Cardiac muscle cell (in vitro differentiated cells and primary cell): ENCODE results near the gene CERS4. TPM values are rescaled to one million over a fixed set of nuclear protein-coding genes. Genes with fewer than 3 reads are reported as not detected.
"Not testable (repeated sequence)": the region's sequence is repeated elsewhere in the genome, so short reads cannot be mapped to it uniquely, and the experiment has no call there.

Experiments
- DNase-seq, 2 donors: peaks; one replicate each; pipeline versions ENCODE4 v3.0.0 to v3.0.0-alpha.2; 2010 to 2017; ENCODE audit warnings: low read depth in 1 of 2, low spot score in 1 of 2
- H3K27ac ChIP-seq: fragments of 200-600 bp; sonication (generic); 2 replicates; pipeline ENCODE4 v1.5.1; 2016
- H3K27me3 ChIP-seq: fragments of 200-600 bp; sonication (generic); 2 replicates; pipeline ENCODE4 v1.6.0; 2016; ENCODE audit warnings: control low read depth
- H3K36me3 ChIP-seq: fragments of 200-600 bp; sonication (generic); 2 replicates; pipeline ENCODE4 v1.5.1; 2016; ENCODE audit warnings: control low read depth
- H3K4me1 ChIP-seq: fragments of 200-600 bp; sonication (generic); 2 replicates; pipeline ENCODE4 v1.8.1; 2017; ENCODE audit warnings: low read depth, mild to moderate bottlenecking, mixed run types
- H3K4me3 ChIP-seq: fragments of 200-600 bp; sonication (generic); 2 replicates; pipeline ENCODE4 v1.5.1; 2016; ENCODE audit warnings: mild to moderate bottlenecking
- H3K9me3 ChIP-seq: fragments of 200-600 bp; sonication (generic); 2 replicates; pipeline ENCODE4 v1.5.1; 2017; ENCODE audit warnings: low read depth, mild to moderate bottlenecking, control low read depth
- CTCF ChIP-seq: IDR thresholded peaks from 2 replicates; pipeline ENCODE4 v1.5.1; 2012; ENCODE audit warnings: low read depth, mild to moderate bottlenecking, low read length
- polyA plus RNA-seq: library from polyadenylated mRNA; unstranded; fragments of >200 nt; fragmentation: Nextera tagmentation; extraction: Ambion mirVana; gene quantifications from 2 replicates; pipeline ENCODE4 v1.2.1, GENCODE V29; 2016
- total RNA-seq: library from RNA; depleted of rRNA; stranded (reverse); fragments of >200 nt; gene quantifications from 2 replicates; pipeline ENCODE4 v1.2.3, GENCODE V29; 2016

The CERS4 gene
- total and polyA plus RNA-seq, 2 experiments from 2014 or later, result 56.7 to 82.7 TPM

- Histone ChIP-seq H3K27me3 (no peaks in the 10 kb centered on the region), H3K9me3 (no peaks in the 10 kb centered on the region), H3K27ac (no peak overlapping the region), H3K36me3 (no peaks in the 10 kb centered on the region), H3K4me3 (no peak overlapping the region), H3K4me1 (no peaks in the 10 kb centered on the region)
- no peak for TF ChIP-seq CTCF
- DNase-seq, result no peak
Measured at GRCh38 chr19:8213827-8214672, 4.9 kb downstream of the CERS4 start.

GRCh38 chr19:8214802-8215201 lies 5.6 kb downstream of the CERS4 start:
- no peak for TF ChIP-seq CTCF
- H3K27ac ChIP-seq, result no peak overlapping the region
- H3K4me1 ChIP-seq, result no peaks in the 10 kb centered on the region
- no peaks in the 10 kb centered on the region for H3K36me3 ChIP-seq
- H3K4me3 ChIP-seq, result no peak overlapping the region
- DNase-seq, result peak in 1 of 2 donors; percentile 11
- no peaks in the 10 kb centered on the region for H3K27me3 ChIP-seq
- H3K9me3 ChIP-seq, result no peaks in the 10 kb centered on the region

GRCh38 chr19:8215783-8216182 lies 6.6 kb downstream of the CERS4 start:
- Histone ChIP-seq H3K9me3 (no peaks in the 10 kb centered on the region), H3K4me1 (no peaks in the 10 kb centered on the region), H3K27ac (no peak overlapping the region), H3K36me3 (no peaks in the 10 kb centered on the region), H3K27me3 (no peaks in the 10 kb centered on the region), H3K4me3 (no peak overlapping the region)
- no peak for TF ChIP-seq CTCF
- no peak for DNase-seq

GRCh38 chr19:8216357-8216756 lies 7.2 kb downstream of the CERS4 start:
- Histone ChIP-seq H3K27ac (no peak overlapping the region), H3K9me3 (no peaks in the 10 kb centered on the region), H3K27me3 (no peaks in the 10 kb centered on the region), H3K4me3 (no peak overlapping the region), H3K36me3 (no peaks in the 10 kb centered on the region), H3K4me1 (no peaks in the 10 kb centered on the region)
- no peak for DNase-seq
- TF ChIP-seq CTCF, result no peak

GRCh38 chr19:8218127-8218526 lies 9.0 kb downstream of the CERS4 start:
- H3K4me1 ChIP-seq, H3K4me3 ChIP-seq, H3K27me3 ChIP-seq, H3K36me3 ChIP-seq, H3K27ac ChIP-seq, DNase-seq, H3K9me3 ChIP-seq: not testable (repeated sequence)

GRCh38 chr19:8220481-8220880 lies 11.3 kb downstream of the CERS4 start:
- no peak for DNase-seq
- Histone ChIP-seq H3K27ac (no peak overlapping the region), H3K36me3 (no peaks in the 10 kb centered on the region), H3K27me3 (no peaks in the 10 kb centered on the region), H3K4me1 (no peaks in the 10 kb centered on the region), H3K9me3 (no peaks in the 10 kb centered on the region), H3K4me3 (no peak overlapping the region)
- TF ChIP-seq CTCF, result no peak
